Neutrophil (primary cell): ENCODE measurements around the gene OLFM1.

Experiments used
- H3K27ac ChIP-seq: fragments of 200-600 bp; sonication (generic); 2 replicates; pipeline ENCODE4 v1.5.1; 2016; ENCODE audit warnings: mild to moderate bottlenecking, moderate library complexity
- H3K27me3 ChIP-seq: fragments of 200-600 bp; sonication (generic); 2 replicates; pipeline ENCODE4 v1.6.0; 2016; ENCODE audit warnings: mild to moderate bottlenecking
- H3K36me3 ChIP-seq: fragments of 200-600 bp; sonication (generic); 2 replicates; pipeline ENCODE4 v1.5.1; 2017
- H3K4me1 ChIP-seq, 2 experiments: fragments of 200-600 bp in 1 of 2; sonication (generic) in 1 of 2; 1 replicate in 1 of 2; 2 replicates in 1 of 2; pipeline versions ENCODE4 v1.5.1 to v1.6.1; 2013 to 2016; ENCODE audit warnings: low read depth in 1 of 2, low read length in 1 of 2, mild to moderate bottlenecking in 1 of 2, moderate library complexity in 1 of 2; ENCODE audit not compliant: control insufficient read depth in 1 of 2, insufficient read depth in 1 of 2
- H3K4me3 ChIP-seq, 2 experiments: fragments of 200-600 bp in 1 of 2; sonication (generic) in 1 of 2; 1 replicate in 1 of 2; 2 replicates in 1 of 2; pipeline ENCODE4 v1.5.1; 2013 to 2016; ENCODE audit warnings: low read depth in 1 of 2, low read length in 1 of 2, mild to moderate bottlenecking in 1 of 2, moderate library complexity in 1 of 2
- H3K9me3 ChIP-seq: fragments of 200-600 bp; sonication (generic); 2 replicates; pipeline ENCODE4 v1.5.1; 2016
- TF ChIP-seq, protein P1 (sequence below): fragments of 200-600 bp; sonication (generic); IDR thresholded peaks from 2 replicates; pipeline ENCODE4 v1.5.1; 2016; ENCODE audit warnings: antibody characterized with exemption

The OLFM1 gene

DNA sequence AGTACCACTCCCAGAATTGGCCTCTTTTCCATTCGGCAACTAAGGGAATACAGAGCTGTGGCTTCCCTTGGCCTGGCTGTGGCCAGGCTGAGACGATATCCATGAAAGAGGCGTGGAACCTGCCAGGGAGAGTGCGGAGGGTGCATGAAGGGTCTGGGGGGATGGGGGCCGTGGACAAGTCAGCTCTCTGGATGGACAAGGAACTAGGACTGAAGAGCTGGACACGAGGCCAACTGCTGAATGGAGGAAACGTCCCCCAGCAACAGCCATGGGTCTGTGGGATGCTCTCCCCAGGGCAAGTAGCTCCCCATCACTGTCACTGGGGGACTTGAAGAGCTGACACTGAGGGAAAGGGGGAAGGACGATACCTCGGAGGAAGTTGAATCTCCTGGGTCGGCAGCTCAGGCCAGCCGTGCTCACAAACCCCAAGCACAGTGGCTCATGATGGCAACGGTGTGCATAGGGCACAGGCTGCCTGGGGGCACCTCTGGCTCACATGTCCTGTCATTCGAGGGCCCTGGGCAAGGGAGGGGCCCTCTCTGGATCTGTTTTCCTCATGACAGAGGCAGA lies 4.1 kb upstream of the OLFM1 start:
- TF ChIP-seq, protein P1, sequence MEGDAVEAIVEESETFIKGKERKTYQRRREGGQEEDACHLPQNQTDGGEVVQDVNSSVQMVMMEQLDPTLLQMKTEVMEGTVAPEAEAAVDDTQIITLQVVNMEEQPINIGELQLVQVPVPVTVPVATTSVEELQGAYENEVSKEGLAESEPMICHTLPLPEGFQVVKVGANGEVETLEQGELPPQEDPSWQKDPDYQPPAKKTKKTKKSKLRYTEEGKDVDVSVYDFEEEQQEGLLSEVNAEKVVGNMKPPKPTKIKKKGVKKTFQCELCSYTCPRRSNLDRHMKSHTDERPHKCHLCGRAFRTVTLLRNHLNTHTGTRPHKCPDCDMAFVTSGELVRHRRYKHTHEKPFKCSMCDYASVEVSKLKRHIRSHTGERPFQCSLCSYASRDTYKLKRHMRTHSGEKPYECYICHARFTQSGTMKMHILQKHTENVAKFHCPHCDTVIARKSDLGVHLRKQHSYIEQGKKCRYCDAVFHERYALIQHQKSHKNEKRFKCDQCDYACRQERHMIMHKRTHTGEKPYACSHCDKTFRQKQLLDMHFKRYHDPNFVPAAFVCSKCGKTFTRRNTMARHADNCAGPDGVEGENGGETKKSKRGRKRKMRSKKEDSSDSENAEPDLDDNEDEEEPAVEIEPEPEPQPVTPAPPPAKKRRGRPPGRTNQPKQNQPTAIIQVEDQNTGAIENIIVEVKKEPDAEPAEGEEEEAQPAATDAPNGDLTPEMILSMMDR = no peak
- no peak overlapping the region for H3K27ac ChIP-seq
- H3K9me3 ChIP-seq = no peaks in the 10 kb centered on the region
- no peaks in the 10 kb centered on the region for H3K36me3 ChIP-seq
- H3K27me3 ChIP-seq = peaks cover 82% of the 10 kb centered on the region
- H3K4me1 ChIP-seq = no peaks in the 10 kb centered on the region
- H3K4me3 ChIP-seq = no peak overlapping the region

DNA sequence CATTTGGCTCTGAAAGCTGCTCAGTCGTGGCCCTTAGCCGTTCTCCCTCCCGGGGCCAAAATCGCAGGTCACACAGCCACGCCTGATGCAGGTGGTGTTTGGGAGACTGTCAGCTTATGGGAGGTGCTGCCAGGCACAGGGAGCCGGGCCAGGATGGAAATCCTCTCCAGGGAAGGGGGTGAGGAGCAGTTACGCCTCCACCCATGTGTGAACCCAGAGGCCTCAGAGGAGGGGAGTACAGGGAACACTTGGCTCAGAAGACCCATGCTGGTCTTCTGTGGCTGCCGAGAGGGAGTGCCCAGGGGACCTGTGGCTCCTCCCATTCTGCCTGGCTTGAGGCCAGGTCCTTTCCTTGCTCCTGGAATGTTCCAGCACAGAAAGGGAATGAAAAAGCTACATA lies 3.6 kb upstream of the OLFM1 start:
- H3K4me1 ChIP-seq = no peaks in the 10 kb centered on the region
- H3K27me3 ChIP-seq = peaks cover 82% of the 10 kb centered on the region
- no peaks in the 10 kb centered on the region for H3K36me3 ChIP-seq
- no peak overlapping the region for H3K27ac ChIP-seq
- H3K9me3 ChIP-seq = no peaks in the 10 kb centered on the region
- TF ChIP-seq, protein P1 = no peak
- H3K4me3 ChIP-seq = no peak overlapping the region

DNA sequence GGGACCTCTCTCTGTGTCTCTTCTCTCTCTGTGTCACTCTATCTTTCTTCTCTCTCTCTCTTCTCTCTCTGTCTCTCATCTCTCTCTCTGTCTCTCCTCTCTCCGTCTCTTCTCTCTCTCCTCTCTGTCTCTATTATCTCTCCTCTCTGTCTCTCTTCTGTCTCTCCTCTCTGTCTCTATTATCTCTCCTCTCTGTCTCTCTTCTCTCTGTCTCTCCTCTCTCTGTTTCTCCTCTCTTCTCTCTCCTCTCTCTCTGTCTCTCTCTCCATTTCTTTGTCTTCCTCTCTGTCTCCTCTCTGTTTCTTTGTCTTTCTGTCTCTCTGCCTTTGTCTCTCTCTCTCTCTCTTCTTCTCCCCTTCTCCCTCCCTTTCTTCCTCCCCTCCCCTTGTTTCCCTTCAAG lies 3.2 kb upstream of the OLFM1 start:
- TF ChIP-seq, protein P1 = no peak
- H3K27me3 ChIP-seq = peaks cover 84% of the 10 kb centered on the region

DNA sequence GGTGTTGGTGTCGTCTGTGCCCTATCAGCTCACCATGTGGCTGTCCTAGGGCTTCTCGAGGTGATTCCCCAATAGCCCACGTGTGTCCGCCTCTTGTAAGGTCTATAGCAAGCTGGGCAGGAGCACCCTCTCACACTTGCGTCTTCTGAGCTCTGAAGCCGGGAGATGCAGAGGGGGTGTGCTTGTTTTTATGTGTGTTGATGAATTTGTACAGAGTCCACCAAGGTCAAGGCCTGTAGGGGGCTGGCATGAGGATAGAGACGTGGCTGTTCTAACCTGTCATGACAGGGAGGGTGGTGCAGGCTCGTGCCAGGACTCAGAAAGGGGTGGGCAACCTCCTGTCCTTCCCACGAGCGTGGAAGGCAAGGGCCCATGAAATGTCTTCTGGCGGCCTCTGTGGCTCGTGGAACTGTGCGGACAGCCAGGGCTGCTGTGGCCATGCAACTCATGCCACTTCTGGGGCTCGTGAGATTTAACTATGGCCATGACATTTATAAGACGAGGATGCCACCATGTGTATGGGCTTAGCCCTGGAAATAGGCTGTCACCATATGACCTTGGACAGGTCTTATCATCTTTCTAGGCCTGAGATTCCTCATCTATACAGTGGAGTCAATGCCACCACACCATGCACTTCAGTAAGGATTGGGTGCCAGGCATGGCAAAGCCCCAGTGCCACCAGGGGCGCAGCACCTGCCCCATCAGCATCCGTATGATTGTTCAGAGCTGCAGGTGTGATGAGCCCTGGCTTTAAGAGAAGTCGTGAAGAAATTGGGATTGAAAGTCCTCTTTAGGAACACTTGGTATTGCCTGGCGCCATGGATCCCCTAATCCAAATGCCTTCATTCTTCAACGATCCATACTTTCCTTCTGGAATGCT lies 2.3 kb upstream of the OLFM1 start:
- Histone ChIP-seq H3K4me1 (no peaks in the 10 kb centered on the region), H3K4me3 (no peak overlapping the region), H3K36me3 (no peaks in the 10 kb centered on the region), H3K27me3 (peaks cover 85% of the 10 kb centered on the region), H3K27ac (no peak overlapping the region), H3K9me3 (no peaks in the 10 kb centered on the region)
- TF ChIP-seq, protein P1 = no peak

More for the DNA sequence above, 3.2 kb upstream of the OLFM1 start:
- no peak overlapping the region for H3K4me3 ChIP-seq
- H3K4me1 ChIP-seq = no peaks in the 10 kb centered on the region
- H3K9me3 ChIP-seq = no peaks in the 10 kb centered on the region
- H3K27ac ChIP-seq = no peak overlapping the region
- no peaks in the 10 kb centered on the region for H3K36me3 ChIP-seq

DNA sequence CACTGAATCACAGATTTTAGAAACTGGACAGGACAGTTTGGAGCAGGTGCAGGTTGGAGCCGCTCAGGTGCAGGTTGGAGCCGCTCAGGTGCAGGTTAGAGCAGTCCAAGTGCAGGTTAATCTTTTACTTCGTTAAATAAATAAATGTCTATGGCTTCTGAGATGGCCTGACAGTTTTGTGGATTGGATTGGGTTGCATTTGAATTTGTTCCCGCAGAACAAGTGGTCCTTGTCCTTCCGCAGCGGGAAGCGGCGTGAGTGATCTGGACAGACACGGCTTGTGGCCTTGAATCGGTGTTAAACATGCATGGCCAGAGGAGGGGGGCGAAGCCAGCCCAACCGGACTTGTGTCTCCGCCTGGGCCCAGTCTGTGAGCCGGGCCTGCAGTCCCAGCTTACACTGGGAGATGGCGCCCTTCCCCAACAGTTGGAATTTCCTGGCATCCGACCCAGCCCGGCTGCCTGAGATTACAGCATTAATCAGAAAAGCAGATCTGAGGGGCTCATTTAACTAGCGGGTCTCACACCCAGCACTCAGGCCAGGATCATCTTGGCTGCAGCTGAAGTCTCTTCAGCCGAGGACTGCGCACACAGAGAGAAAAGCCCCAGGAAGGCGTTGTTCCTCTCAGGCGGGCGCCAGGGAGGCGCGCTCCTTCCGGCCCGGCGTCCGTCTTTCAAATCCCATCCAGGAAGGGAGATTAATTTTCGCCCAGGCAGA lies 1.5 kb upstream of the OLFM1 start:
- no peak overlapping the region for H3K4me3 ChIP-seq
- H3K4me1 ChIP-seq = no peaks in the 10 kb centered on the region
- H3K27ac ChIP-seq = no peak overlapping the region
- H3K9me3 ChIP-seq = no peaks in the 10 kb centered on the region
- peaks cover 91% of the 10 kb centered on the region for H3K27me3 ChIP-seq
- no peaks in the 10 kb centered on the region for H3K36me3 ChIP-seq
- TF ChIP-seq, protein P1 = no peak
